ENCODE results near the gene SLC9A5.

SLC9A5 gene

DNA sequence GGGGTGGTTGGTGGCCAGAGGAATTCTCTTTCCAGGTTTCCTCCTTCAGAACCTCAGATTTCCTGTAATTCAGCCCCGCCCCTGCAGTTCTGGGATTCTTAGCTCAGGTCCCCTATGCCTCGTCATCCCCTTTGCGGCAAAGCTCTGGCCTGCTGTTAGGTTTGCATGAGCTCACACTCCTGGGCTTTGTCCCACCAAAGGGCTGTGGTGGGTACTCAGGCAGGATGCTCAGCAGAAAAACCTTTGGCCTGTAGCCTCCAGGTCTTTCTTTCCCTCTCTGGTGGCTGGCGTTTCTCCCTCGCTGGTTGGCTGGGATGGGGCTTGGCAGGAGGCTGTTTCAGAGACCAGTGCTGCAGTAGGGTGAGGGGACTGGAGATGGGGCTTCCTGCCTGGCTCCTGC lies 21.0 kb downstream of the SLC9A5 start:
- TF ChIP-seq, protein P1, sequence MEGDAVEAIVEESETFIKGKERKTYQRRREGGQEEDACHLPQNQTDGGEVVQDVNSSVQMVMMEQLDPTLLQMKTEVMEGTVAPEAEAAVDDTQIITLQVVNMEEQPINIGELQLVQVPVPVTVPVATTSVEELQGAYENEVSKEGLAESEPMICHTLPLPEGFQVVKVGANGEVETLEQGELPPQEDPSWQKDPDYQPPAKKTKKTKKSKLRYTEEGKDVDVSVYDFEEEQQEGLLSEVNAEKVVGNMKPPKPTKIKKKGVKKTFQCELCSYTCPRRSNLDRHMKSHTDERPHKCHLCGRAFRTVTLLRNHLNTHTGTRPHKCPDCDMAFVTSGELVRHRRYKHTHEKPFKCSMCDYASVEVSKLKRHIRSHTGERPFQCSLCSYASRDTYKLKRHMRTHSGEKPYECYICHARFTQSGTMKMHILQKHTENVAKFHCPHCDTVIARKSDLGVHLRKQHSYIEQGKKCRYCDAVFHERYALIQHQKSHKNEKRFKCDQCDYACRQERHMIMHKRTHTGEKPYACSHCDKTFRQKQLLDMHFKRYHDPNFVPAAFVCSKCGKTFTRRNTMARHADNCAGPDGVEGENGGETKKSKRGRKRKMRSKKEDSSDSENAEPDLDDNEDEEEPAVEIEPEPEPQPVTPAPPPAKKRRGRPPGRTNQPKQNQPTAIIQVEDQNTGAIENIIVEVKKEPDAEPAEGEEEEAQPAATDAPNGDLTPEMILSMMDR (IDR thresholded peaks at IDR 0.05), result no peak
- DNase-seq (ENCODE audit: low spot score), result no peak
- H3K4me3 ChIP-seq, result no peak overlapping the region

DNA sequence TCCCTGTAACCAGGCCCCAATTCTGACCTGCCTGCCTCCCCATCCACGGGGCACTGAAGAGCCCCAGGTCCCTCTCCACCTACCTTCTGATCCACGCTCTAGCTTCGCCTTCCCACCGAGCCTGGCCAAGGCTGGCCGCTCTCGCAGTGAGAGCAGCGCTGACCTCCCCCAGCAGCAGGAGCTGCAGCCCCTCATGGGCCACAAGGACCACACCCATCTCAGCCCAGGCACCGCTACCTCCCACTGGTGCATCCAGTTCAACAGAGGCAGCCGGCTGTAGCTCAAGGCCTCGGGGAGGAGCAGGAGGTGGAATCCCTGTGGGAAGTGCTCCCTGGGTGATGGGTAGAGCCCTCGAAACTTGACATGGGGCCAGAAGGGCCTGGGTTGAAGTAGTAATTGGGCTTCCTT lies 22.2 kb downstream of the SLC9A5 start:
- DNase-seq (ENCODE audit: low spot score), result no peak
- H3K4me3 ChIP-seq, result no peak overlapping the region
- TF ChIP-seq, protein P1 (IDR thresholded peaks at IDR 0.05), result no peak
- H3K27ac ChIP-seq, result no peak overlapping the region

More for the DNA sequence above, 21.0 kb downstream of the SLC9A5 start:
- H3K27ac ChIP-seq, result no peak overlapping the region

DNA sequence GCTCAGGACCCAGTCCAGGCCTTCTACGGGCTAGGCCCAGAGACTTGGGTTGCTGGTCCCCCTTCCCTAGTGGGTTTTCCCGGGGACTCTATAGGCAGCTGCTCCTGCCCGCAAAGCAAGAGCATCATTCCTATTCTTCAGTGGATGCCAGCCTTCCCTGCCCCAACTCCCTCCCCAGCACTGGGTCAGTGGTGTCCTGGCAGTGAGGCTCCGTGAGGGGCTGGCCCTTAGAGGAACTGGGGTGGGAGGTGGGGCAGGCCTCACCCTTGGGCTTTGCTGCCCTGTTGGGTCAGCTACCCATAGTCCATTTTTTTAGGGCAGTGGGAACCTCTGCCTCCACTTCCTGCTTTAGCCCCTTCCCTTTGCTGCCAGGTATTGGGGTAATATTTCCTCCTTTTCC lies 22.7 kb downstream of the SLC9A5 start:
- DNase-seq (ENCODE audit: low spot score), result no peak
- no peak overlapping the region for H3K27ac ChIP-seq
- TF ChIP-seq, protein P1 (IDR thresholded peaks at IDR 0.05), result no peak
- no peak overlapping the region for H3K4me3 ChIP-seq

DNA sequence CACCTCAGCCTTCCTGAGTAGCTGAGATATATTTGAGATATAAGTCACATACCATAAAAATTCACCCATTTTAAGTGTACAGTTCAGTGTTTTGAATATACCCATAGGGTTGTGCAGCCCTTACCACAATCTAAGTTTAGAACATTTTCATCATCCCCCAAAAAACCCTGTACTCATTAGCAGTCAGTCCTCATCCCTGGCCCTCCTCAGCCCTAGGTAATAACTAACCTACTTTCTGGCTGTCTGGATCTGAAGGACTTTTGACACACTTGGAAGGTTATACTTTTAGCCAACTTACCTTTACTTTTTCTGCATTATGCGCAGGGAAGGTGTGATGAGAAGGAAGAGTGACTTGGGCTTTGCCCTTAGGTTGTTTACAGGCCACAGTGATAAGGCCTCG lies 26.5 kb downstream of the SLC9A5 start:
- no peak for DNase-seq (ENCODE audit: low spot score)
- TF ChIP-seq, protein P1 (IDR thresholded peaks at IDR 0.05), result no peak
- Histone ChIP-seq H3K27ac (no peak overlapping the region), H3K4me3 (no peak overlapping the region)

DNA sequence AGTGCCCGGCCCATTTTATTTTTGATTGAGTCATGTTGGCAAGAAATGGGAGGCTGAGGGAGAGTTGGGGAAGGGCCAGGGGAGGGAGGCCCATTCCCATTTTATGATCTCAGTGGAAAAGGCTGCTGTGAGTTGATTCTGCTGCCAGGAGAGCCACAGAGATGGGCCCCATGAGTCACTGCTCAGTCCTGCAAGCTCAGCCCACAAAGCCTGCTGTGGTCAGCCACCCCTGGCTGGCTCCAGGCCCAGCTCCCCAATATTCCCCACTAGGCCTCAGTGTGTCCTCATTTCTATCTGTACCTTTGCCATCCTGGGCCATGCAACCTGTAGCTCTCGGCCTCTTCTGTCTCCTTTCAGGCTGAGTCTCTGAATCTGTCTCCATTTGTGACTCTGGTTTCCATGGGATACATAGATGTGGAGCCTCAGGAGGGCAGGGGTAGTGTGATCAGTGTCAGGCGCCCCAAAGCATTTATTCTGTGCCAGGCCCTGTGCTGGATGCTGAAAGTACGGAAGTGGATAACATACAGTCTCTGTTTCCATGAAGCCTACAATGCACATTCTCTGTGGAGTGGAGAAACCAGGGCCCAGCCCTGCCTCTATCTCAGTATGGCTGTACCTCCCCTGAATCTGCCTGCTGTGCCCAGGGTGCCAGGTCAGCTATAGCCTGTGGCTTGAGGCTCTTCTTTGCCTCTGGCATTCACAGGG lies 28.7 kb downstream of the SLC9A5 start:
- TF ChIP-seq, protein P1 (IDR thresholded peaks at IDR 0.05), result no peak
- Histone ChIP-seq H3K4me3 (peak overlapping the region; percentile 84), H3K27ac (peak overlapping the region; percentile 67 to 83)
- DNase-seq (ENCODE audit: low spot score), result no peak

DNA sequence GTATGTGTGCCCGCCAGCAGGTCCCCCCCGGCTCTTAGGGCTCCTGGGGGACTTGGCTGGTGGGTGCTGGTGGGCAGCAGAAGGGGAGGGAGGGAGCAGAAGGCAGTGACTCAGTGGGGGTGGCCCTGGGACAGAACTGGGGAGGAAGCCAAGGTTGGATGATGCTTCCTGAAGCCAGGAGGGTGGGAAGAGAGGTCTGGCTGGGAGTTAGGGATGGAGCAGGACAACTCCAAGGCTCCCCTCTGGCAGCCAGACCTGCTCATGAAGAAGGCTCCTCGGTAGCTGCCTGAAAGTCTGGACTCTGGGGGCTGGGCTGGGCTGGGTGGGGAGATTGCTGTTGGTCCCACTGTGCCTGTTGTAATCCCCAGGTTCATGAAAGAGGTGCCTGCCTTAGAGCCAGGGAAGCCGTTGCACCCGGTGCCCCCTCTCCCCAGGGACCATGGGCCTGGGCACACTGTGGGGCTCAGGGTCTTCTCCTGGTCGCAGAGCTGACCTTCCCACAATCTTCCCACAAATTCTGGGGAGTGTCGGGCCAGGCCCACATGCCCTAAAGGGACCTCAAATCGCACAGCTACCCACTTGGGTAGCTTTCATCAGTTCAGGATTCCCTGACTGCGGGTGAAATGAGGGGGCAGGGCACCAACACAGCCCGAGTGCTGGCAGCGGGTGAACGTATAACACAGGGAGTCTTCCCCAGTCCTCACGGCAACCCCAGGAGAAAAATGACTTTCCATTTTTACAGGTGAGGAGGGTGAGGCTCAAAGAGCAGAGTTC lies 29.4 kb downstream of the SLC9A5 start:
- H3K27ac ChIP-seq, result peak overlapping the region; percentile 67 to 83
- H3K4me3 ChIP-seq, result peak overlapping the region; percentile 84
- no peak for DNase-seq (ENCODE audit: low spot score)
- TF ChIP-seq, protein P1 (IDR thresholded peaks at IDR 0.05), result no peak

Measured in coronary artery (tissue), 2 donors.